Measurements from ENCODE around the gene MIPEP.

DNA sequence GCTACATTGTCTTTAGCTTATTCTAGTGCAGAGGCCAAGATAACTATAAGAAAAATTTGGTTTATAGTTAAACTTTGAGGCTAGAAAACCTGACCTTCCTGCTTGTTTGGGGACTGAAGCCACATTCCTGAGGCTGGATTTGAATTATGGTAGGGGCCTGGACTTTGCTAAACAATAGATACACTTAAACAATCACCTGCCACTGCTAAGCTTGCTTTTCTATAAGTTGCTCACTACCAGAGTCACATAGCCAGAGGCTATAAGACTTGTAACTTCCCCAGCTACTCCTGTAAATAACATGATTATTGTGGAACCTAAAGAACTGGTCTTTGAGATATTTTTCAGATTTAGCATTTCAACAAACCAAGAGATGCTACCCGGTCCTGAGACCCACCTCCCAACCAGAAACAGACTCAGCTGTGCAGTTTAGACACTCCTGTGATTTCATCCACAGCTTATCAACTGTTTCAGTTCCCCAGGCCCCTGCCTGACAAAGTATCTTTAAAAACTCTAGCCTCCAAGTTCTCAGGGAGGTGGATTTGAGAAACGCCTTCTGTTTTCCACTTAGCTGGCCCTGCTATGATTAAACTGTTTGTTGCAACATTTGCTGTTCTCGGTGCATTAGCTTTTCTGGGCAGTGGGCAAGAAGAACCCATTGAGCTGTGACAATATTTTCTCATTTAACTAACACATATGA, 77.7 kb downstream of the MIPEP start:
- TF ChIP-seq CTCF (IDR thresholded peaks at IDR 0.05; ENCODE audit: low read depth, low read length, poor library complexity, severe bottlenecking) = no peak
- TF ChIP-seq EZH2phosphoT487 (IDR thresholded peaks at IDR 0.05; ENCODE audit: borderline replicate concordance, low read length) = no peak
